ENCODE results near the gene ANXA2.

ANXA2 gene

GRCh38 chr15:60299452-60300047 is 98.2 kb downstream of the ANXA2 start:
- DNase-seq (ENCODE audit: low read depth, low spot score): peak; percentile 78

All from astrocyte of the hippocampus (primary cell).